Measurements from ENCODE around the gene RNF157. TPM values are rescaled to one million over a fixed set of nuclear protein-coding genes. Genes with fewer than 3 reads are reported as not detected.

The RNF157 gene
- total and polyA plus RNA-seq, 2 of the 4 experiments (the other 2 are of a cell fraction): 0.54 to 1.3 TPM

Small RNAs within 50 kb of the gene (microRNA-seq; reads per million reads assigned to microRNA genes)
- gene ATP5MGP6 (ENCODE audit: insufficient read depth, insufficient read length) (not detected), gene MIR6868 (ENCODE audit: insufficient read depth in 1 of 2, insufficient read length in 1 of 2, unreplicated experiment in 1 of 2) (0 to 0.73 reads per million in 2 experiments)

Small RNAs within 50 kb of the gene (small RNA-seq; reads per million reads assigned to genes)
- gene ATP5MGP6 (0 reads per million in 5 experiments), gene MIR6868 (0 reads per million in 5 experiments)

Other genes starting within 250 kb of the RNF157 start
- 0.56 and 0.72 TPM in 2 replicates for gene CDK3, start 239.6 kb downstream of the RNF157 start, total RNA-seq (2012; rRNA removed)
- gene CDK3, start 239.6 kb downstream of the RNF157 start, polyA plus RNA-seq (2012; rRNA removed): 6.7 and 8.8 TPM in 2 replicates
- not detected in 2 replicates for gene EVPL, start 213.2 kb downstream of the RNF157 start, total RNA-seq (2012; rRNA removed)
- gene EVPL, start 213.2 kb downstream of the RNF157 start, polyA plus RNA-seq (2012; rRNA removed): not detected in 2 replicates
- 47.1 and 47.2 TPM in 2 replicates for gene SRP68, start 168.0 kb downstream of the RNF157 start, total RNA-seq (2012; rRNA removed)
- 69.1 and 82.6 TPM in 2 replicates for gene SRP68, start 168.0 kb downstream of the RNF157 start, polyA plus RNA-seq (2012; rRNA removed)
- not detected in 2 replicates for gene GALR2, start 165.7 kb downstream of the RNF157 start, total RNA-seq (2012; rRNA removed)
- 0.07 and 0.10 TPM in 2 replicates for gene GALR2, start 165.7 kb downstream of the RNF157 start, polyA plus RNA-seq (2012; rRNA removed)
- gene ZACN, start 161.3 kb downstream of the RNF157 start, total RNA-seq (2012; rRNA removed): not detected in 2 replicates
- not detected in 2 replicates for gene ZACN, start 161.3 kb downstream of the RNF157 start, polyA plus RNA-seq (2012; rRNA removed)
- 98.9 and 118 TPM in 2 replicates for gene EXOC7, start 136.7 kb downstream of the RNF157 start, total RNA-seq (2012; rRNA removed)
- gene EXOC7, start 136.7 kb downstream of the RNF157 start, polyA plus RNA-seq (2012; rRNA removed): 85.9 and 89.5 TPM in 2 replicates
- not detected in 2 replicates for gene FOXJ1, start 99.2 kb downstream of the RNF157 start, total RNA-seq (2012; rRNA removed)
- 0.05 TPM in 1 of 2 replicates, not detected in the other for gene FOXJ1, start 99.2 kb downstream of the RNF157 start, polyA plus RNA-seq (2012; rRNA removed)
- gene UBALD2, start 24.9 kb upstream of the RNF157 start, total RNA-seq (2012; rRNA removed): 0.90 and 1.4 TPM in 2 replicates
- gene UBALD2, start 24.9 kb upstream of the RNF157 start, polyA plus RNA-seq (2012; rRNA removed): 12.1 and 19.9 TPM in 2 replicates
- 3.9 and 4.8 TPM in 2 replicates for gene QRICH2, start 67.8 kb upstream of the RNF157 start, total RNA-seq (2012; rRNA removed)
- 4.3 and 4.7 TPM in 2 replicates for gene QRICH2, start 67.8 kb upstream of the RNF157 start, polyA plus RNA-seq (2012; rRNA removed)
- gene PRPSAP1, start 113.4 kb upstream of the RNF157 start, total RNA-seq (2012; rRNA removed): 29.2 and 34.4 TPM in 2 replicates
- gene PRPSAP1, start 113.4 kb upstream of the RNF157 start, polyA plus RNA-seq (2012; rRNA removed): 38.6 and 48.6 TPM in 2 replicates
- 44.4 and 45.8 TPM in 2 replicates for gene SPHK1, start 144.1 kb upstream of the RNF157 start, total RNA-seq (2012; rRNA removed)
- 82.7 and 94.2 TPM in 2 replicates for gene SPHK1, start 144.1 kb upstream of the RNF157 start, polyA plus RNA-seq (2012; rRNA removed)
- gene UBE2O, start 212.7 kb upstream of the RNF157 start, total RNA-seq (2012; rRNA removed): 17.6 and 20.0 TPM in 2 replicates
- gene UBE2O, start 212.7 kb upstream of the RNF157 start, polyA plus RNA-seq (2012; rRNA removed): 14.3 and 17.6 TPM in 2 replicates
- not detected in 2 replicates for gene AANAT, start 227.1 kb upstream of the RNF157 start, total RNA-seq (2012; rRNA removed)
- gene AANAT, start 227.1 kb upstream of the RNF157 start, polyA plus RNA-seq (2012; rRNA removed): 0.19 and 0.21 TPM in 2 replicates

All from IMR-90 (cell line).